HPDE6-E6E7 (cell line): Measurements from ENCODE around the gene ASCL2.

Experiments used
- DNase-seq: peaks from one replicate; pipeline ENCODE4 v3.0.0; 2011; ENCODE audit warnings: missing footprints; ENCODE audit errors: extremely low spot score

ASCL2 gene, protein sequence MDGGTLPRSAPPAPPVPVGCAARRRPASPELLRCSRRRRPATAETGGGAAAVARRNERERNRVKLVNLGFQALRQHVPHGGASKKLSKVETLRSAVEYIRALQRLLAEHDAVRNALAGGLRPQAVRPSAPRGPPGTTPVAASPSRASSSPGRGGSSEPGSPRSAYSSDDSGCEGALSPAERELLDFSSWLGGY

DNA sequence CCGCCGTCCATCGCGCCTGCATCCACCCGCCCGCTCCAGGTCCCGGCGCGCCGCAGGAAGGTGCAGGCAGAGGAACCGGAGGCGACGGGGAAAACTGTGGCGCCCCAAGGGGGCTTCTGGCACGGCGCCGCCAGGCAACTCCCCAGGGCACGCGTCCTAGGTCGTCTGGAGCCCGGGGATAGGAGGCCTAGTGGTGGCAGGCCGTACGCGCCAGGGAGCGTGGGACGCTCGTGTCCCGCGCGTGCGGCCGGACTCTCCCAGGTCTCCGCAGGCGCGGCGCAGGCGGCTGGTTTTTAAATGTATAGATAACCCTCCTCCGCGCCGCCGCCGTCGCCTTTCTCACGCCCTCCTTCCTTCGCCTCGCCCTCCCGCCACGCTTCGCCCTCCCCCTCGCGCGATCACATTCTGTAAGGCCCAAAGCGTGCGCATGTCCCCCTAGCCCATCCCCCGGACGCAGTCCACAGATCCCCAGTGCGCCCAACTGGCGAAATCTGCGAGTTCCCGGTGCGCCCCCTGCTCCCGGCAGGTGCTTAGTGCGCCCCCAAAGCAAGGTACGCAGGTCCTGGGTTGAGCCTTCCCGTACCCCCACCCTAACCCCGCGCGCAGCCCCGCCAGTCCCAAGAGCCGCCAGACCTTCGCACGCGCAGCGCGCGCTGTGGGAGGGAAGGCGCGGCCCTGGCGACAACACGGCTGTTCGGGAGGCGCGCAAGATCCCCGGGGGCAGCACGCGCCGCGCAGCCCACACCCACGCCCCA is at the start of gene ASCL2:
TSS of gene ASCL2 (minus strand) at position 267 of the 755 bp plus-strand sequence. CDS start at position 11, 256 bp downstream.
- no peak for DNase-seq

DNA sequence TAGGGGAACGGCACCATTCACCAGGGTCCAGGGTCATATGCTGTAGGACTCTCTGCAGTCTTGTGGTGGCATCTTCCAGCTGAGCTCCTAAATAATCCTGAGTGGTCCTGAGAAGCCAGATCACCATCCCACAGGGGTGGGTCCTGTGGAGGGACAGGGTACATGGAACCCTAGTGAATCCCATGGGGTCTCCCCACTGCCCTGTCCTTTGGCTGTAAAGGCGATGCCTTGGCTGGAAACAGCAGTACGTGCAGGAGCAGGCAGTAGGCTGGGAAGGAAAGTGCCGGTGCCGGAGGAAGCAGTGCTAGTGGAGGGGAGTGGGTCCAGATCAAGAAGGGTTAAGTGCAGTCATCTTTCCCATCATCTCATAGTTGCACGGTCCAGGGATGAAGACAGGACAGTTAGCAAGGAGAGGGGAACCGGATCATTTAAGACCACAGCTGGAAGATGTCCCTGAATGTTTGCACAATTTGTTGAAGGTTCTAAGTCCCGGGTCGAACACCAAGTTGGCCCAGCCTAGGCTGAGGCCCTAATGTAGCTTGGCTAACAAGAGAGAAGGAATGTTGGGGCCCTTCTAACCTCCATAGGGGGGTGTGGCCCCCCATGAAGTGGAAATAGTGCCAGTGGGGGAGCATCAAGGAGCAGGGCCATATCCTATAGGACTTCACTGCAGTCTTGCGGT is 49.5 kb upstream of the ASCL2 start:
- no peak for DNase-seq

DNA sequence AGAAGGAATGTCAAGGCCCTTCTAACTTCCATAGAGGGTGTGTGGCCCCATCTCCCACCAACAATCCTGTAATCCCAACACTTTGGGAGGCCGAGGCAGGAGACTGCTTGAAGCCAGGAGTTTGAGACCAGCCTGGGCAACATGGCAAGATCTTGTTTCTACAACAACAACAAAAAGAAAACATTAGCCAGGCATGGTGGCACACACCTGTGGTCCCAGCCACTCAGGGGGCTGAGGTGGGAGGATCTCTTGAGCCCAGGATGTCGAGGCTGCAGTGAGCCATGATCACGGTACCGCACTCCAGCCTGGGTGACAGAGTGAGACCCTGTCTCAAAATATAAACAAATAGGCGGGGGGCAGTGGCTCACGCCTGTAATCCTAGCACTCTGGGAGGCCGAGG is 48.3 kb upstream of the ASCL2 start:
- DNase-seq = no peak

DNA sequence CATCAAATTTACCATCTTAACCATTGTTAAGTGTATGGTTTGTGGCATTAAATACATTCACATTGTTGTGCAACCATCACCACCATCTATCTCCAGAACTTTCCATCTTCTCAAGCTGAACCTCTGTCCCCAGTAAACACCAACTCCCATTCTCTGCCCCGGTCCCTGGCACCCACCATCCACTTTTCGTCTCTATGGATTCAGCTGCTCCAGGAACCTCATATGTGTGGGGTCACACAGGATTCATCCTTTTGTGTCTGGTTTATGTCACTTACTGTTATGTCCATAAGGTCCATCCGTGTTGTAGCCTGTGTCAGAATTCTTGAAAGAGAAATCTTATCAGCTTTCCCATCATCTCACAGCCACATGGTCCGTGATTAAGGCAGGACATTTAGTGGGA is 47.7 kb upstream of the ASCL2 start:
- DNase-seq = no peak

DNA sequence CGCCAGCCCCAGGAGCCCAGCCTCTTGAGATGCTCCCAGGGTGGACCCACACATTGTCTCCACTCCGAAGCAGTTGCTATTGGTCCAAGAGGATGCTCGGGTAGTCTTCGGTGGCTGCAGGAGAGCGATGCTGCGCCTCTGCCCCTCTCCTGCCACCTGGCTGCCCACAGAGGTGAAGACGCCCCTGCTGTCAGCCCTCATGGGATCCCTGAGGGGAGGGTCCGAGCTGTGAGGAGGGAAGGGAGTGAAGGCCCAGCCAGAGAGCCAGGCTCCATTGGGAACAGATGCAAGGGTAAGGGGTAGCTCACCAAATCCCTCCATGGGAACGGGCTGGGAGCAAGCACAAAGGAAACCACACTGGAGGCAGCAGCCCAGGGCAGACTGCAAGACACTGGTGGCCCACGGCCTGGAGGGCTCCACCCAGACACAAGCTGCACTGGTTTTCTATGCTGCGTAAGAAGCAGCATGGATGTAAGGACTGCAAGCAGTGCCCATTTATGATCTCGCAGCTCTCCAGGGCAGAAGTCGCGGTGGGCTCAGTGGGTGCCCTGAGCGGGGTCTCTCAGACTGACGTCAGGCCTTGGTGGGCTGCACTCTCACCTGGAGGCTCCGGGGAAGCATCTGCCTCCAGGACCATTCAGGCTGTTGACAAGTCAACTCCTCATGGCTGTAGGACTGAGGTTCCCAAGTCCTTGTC is 47.1 kb upstream of the ASCL2 start:
- DNase-seq = no peak

DNA sequence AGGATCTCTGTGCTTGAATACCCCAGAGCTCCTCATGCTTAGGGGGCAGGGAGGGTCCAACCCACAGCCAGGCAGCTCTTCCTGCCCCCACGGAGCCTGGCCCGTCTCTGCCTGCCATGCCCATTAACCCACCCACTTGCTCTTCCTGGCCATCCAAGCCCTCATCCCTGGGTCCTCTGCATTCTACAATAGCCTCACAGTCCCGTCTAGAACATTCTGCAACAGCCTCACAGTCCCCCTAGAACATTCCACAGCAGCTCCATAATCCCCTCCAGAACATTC is 46.5 kb upstream of the ASCL2 start:
- DNase-seq = no peak

DNA sequence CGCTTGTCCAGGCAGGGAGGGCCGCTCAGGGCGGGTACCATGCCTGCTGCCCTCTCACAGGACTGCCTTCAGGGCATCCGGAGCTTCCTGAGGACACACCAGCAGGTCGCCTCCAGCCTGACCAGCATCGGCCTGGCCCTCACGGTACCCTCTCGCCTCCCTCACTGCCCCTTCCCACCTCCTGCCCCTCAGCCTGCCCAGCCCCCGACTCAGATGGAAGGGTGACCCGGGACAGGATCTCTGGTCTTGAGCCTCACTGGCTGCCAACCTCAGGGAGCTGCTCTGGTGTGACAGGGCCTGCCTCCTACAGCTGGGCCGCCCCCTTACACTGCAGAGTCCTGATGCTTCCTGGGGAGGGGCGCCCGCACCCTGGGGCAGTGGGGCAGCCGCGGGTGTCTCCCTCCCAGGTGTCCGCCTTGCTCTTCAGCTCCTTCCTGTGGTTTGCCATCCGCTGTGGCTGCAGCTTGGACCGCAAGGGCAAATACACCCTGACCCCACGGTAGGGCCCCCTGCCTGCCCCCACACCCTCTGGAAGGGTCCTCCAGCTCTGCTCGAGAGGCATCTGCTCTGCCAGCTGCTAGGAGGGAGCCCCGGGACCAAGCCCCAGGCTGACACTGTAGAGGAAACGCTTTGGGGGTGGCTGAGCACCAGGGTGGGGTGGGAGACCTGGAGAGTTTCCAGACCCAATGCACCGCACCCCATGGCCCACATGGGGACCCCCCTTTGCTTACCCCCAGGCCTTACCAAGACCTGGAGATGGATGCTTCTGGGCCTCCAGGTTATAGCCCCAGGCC is 46.0 kb upstream of the ASCL2 start:
- DNase-seq = no peak

DNA sequence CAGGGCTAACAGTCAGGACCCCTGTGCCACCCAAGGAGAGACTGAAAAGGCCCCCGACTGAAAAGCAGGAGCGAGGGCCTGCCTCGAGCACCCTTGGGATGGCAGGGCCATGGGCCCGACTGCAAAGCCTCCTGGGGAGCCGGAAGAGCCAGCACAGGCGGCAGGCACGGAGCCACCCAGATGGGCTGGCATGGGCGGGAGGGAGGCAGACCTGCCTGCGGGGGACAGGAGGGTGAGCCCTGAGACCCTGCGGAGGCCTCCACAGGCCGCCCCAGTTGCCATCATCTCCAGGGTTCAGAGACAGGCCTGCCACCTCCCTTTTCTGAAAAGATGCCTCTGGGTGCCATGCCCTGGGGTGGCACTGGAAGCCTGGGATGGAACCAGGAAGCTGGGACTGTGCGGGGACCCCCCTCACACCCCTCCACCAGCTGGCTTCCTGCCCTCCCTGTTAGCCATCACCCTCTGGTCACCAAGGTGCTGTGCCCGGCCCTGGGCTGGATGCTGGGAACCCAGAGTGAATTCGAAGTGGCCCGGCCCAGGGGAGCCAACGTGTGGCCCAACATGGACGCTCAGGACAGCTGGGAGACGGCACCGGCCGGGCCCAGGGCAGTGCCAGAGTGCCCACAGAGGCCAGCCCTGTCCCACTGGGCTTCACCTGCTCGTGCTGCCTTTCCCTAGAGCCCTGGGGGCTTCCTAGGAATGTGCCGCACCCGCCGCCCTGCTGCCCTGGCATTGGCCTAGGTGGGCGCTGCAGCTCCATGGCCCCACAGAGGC is 45.2 kb upstream of the ASCL2 start:
- no peak for DNase-seq

DNA sequence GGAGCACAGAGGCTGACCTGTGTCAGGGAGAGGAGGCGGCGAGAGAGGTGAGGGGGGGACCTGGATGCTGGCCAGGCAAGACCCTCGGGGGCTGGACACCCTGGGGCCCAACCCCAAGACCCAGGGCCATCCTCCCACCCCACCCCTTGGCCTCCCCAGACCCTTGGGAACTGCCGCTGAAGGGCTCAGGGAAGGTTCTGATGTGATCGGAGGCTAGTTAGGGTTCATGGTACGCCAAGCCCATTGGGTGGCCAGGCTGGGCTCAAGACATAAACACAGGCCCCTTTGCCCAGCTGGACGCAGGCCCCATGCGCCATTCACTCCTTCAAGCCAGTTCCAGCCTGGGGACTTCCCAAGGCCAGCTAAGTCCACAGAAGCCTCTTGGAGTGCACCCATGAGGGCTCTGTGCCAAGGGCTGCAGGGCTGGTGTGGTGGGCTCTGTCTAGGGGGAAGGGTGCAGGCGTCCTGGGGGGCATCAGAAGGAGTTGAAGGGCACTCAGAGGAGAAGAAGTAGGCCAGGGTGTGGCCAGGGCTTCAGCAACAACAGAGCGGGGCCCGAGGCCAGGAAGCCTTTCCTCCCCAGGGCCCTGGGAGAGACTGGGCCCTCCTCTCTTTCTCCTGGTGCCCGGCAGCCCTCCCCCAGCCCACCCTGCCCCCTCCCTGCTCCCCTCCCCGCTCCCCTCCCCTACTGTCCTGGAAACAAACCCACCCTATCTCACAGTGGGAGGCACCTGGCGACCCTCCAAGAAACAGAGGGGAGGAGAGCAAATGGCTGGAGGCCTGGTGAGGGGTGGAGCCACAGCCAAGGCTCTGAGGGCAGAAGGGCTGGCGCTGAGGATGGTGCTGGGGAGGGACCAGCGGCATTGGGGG is 44.4 kb upstream of the ASCL2 start:
- DNase-seq = no peak

DNA sequence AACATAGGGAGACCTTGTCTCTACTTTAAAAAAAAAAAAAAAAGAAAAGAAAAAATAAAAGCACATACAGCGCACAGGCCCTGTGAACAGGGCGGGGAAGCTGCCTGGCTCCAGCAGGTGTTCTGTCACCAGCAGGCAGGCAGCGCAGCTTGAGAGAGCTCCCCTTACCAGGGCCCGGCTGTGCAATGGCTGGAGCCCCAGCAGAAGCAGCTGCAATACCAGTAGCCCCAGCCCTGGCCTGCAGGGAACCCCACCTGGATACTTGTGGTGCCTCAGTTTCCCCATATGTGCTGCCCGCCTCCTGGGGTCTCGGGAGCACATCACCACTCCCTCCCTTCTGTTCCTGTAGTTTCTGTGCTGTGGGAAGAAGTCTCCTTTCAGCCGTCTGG is 43.7 kb upstream of the ASCL2 start:
- DNase-seq = no peak

DNA sequence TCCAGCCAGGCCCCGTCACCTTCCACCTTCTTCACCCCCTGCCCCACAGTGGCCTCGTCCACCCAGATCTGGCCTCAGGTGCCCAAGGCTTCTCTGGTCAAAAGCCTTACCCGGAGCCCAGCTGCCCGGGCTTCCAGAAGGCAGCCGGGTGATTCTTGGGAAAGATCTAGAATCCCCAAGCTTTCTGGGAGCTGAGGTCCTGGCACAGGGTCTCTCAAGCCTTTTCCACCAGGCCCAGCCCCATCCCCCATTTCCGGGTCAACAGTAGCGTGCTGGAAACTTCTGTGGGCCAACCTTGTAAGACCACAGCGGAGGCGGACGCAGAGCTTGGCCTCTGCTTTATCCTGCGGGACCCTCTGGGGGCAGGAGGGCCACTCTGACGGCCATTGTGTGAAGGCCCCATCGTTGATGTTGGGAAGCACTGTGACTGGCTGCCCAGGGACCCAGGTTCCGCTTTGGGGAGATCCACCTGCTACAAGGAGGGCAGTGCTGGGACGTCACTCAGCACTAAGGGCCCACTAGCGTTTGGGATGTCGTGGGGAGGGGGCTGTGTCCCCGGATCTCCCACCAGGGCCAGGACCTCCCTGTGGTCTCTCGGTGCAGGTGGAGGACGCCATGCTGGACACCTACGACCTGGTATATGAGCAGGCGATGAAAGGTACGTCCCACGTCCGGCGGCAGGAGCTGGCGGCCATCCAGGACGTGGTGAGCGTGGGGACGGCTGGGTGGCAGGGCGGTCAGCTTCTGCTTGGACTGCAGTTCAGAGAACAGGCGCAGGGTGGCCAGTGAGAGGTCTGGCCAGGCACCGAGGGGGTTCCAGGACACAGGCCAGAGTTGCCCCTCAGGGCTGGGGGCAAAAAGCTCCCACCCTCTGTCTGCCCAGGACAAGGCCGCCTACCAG is 42.9 kb upstream of the ASCL2 start:
- no peak for DNase-seq

DNA sequence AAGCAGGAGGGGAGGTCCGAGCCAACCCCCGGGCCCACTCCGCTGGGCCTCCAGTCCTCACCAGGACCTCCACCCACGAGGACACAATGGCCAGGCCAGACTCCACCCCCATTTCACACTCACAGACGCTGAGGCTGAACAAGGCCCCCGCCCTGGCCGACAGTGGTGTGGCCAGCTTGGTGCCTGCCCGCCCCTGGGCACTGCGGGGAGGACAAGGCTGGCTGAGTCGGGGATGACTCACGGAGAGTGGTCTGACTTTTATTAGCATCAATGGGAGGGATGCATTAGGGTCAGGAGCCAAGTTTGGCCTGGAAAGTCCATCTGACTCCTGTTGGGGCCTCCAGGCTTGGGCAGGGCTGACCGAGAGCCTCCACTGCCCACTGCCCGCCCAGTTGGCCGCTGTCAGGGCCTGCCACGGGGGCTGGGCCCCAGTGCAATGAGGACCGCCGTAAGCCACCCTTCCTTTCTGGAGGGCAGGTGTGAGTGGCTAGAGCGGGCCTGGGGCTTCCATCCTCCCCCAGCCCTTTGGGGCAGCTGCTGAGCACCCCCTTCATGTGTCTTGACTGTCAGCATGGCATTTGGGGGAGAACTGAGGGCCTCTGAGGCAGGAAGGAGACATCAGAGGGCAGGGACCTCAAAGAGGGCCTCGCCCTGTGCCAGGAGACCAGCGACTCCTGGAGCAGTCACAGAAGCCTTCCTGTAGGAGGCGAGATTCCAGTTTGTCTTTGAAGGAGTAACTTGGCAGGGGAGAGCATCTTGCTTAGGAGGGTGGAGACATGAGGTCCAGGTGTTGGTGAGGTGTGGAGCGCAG is 42.0 kb upstream of the ASCL2 start:
- no peak for DNase-seq

DNA sequence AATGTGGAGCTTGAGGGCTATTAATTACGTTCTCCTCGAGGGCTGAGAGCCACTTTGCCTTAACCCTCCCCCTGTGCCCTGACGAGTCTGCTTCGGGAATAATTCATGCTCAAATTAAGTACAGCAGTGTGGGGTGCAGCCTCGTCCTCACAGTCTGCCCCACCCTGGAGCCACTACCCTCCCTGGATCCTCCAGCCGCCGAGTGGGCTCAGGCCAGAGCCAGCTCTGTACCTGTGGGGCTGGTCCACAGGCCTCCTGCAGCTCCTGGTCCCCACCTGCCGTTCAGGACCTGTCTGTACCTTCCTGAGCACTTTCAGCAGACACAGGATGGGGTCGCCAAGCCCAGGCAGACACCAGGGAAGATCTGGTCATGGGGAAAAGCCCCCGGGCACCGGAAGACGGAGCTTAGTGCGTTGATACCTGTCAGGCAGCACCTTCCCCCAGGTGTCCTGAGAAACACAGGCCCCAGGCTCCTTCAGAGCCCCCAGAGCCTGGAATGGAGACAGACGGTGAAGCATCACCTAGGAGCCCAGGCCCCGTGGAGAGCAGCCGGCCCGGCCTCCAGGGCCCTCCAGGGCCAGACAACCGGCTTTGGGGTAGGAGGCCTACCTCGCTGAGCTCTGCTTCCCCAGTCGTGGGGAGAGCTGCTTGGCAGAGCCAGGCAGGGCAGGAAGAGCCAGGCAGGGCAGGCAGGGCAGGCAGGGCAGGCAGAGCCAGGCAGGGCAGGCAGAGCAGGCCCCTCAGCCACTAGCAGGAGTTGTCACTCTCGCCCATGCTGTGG is 41.2 kb upstream of the ASCL2 start:
- DNase-seq = no peak

DNA sequence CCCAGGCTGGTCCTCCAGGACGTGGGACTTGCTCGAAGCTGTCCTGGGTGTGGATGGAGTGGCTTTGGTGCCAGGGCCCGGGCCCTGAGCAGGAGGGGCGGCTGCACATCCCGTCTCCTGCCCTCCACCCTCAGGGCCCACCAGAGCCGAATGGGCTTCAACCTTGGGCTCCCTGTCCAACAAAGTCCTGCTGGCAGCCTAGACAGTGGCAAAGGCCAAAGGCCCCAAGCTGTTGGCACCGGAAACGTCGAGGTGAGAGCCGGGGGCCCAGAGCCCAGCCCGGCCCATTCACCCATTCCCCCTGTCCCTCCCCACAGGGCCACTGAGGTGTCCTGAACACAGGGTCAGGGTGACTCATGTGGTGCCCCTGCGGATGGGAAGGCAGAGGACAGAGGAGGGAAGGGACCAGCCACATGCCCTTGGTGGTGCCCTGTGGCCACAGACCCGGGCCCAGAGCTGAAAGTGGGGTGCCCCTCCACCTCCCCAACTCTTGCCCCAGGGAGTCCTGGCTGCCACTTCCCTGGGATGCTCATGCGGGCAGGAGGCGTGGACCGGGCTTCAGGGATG is 40.5 kb upstream of the ASCL2 start:
- no peak for DNase-seq

DNA sequence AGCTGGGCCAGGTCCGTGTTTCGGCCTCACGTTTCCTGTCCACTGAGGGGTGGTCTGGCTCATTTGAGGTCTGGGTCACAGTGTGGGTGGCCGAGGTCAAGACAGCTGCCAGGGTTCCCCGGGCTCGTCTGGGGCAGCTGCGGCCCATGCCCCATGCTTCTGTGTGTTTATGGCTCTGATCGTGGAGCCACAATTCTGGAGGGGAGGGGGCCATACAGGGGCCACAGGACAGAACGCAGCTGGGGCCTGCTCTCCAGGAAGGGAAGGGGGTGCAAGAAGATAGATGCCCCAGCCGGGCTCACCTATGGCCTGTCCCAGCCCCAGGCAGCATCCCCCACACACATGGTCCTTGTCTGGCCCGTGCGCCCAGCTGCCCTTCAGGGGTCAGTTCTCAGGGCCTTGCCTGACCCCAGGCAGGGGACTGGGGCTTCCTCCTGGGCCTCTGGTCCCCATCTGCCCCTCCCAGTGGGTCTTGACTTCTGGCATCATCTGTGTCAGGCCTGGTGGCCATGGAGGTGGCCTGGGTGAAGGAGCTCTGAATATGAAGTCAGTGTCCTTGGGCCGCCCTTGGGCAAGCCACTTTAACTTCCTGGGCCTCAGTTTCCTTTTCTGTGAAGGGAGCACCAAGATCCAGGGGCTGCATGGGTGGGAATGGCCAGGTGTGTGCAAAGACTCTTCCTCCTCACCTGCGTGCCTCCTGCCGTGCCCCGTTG is 39.8 kb upstream of the ASCL2 start:
- DNase-seq = no peak
